Spleen (tissue), 11 donors: Measurements from ENCODE around the gene CXCR4. TPM values are rescaled to one million over a fixed set of nuclear protein-coding genes. Genes with fewer than 3 reads are reported as not detected.
A peak's percentile ranks its signal among the peaks of the same experiment; 100 is the strongest.

Experiments used
- DNase-seq: peaks from one replicate; pipeline ENCODE4 v3.0.0-alpha.2; 2020
- H3K27ac ChIP-seq, 8 donors: fragments of 200-600 bp; sonication (generic) in 7 of 8; 1 replicate in 4 of 8; 2 replicates in 4 of 8; pipeline versions ENCODE4 v1.5.0 to v1.8.0; 2016 to 2021; ENCODE audit warnings: inconsistent platforms in 4 of 8, mild to moderate bottlenecking in 4 of 8, moderate library complexity in 1 of 8
- H3K27me3 ChIP-seq, 7 donors: fragments of 200-600 bp; sonication (generic) in 6 of 7; replicated peaks in 1 of 7; 1 replicate in 4 of 7; 2 replicates in 3 of 7; pipeline versions ENCODE4 v1.5.0 to v1.8.0; 2016 to 2021; ENCODE audit warnings: inconsistent platforms in 3 of 7, mild to moderate bottlenecking in 1 of 7
- H3K36me3 ChIP-seq, 6 donors: fragments of 200-600 bp; sonication (generic) in 5 of 6; 1 replicate in 4 of 6; 2 replicates in 2 of 6; pipeline versions ENCODE4 v1.5.0 to v1.8.0; 2016 to 2021; ENCODE audit warnings: inconsistent platforms in 2 of 6
- H3K4me1 ChIP-seq, 6 donors: fragments of 200-600 bp; sonication (generic) in 5 of 6; 1 replicate in 3 of 6; 2 replicates in 3 of 6; pipeline versions ENCODE4 v1.5.0 to v1.8.0; 2016 to 2021; ENCODE audit warnings: inconsistent platforms in 3 of 6
- H3K4me3 ChIP-seq, 8 donors: fragments of 200-600 bp; sonication (generic) in 7 of 8; 1 replicate in 4 of 8; 2 replicates in 4 of 8; pipeline versions ENCODE4 v1.5.0 to v1.8.0; 2016 to 2021; ENCODE audit warnings: inconsistent platforms in 4 of 8, mild to moderate bottlenecking in 4 of 8, moderate library complexity in 2 of 8
- H3K9me3 ChIP-seq, 8 donors: fragments of 200-600 bp; sonication (generic) in 7 of 8; 1 replicate in 4 of 8; 2 replicates in 4 of 8; pipeline versions ENCODE4 v1.5.0 to v1.8.0; 2016 to 2021; ENCODE audit warnings: inconsistent platforms in 4 of 8
- CTCF ChIP-seq, 11 experiments: fragments of 200-600 bp in 7 of 11; fragments of 450-650 bp in 4 of 11; sonication (generic) in 4 of 11; IDR thresholded peaks in 8 of 11; conservative IDR thresholded peaks in 3 of 11; 1 replicate in 7 of 11; 2 replicates in 4 of 11; pipeline versions ENCODE4 v1.4.0 to v1.8.0; 2016 to 2021; ENCODE audit warnings: antibody characterized with exemption in 11 of 11, inconsistent platforms in 4 of 11, mild to moderate bottlenecking in 1 of 11
- POLR2A ChIP-seq, 3 donors: fragments of 450-650 bp; IDR thresholded peaks; one replicate each; pipeline ENCODE4 v1.5.1; 2017; ENCODE audit warnings: antibody characterized with exemption in 3 of 3, mild to moderate bottlenecking in 1 of 3
- POLR2AphosphoS5 ChIP-seq, 3 donors: sonication (generic); formaldehyde crosslinking; IDR thresholded peaks; one replicate each; pipeline ENCODE4 v1.5.1; 2017; ENCODE audit warnings: antibody characterized with exemption in 3 of 3
- WGBS, 5 donors: extraction: QIAGEN DNeasy Blood & Tissue Kit in 3 of 5; methylation state at CpG; one replicate each; pipeline versions ENCODE4 v1.1.5 to v1.1.7; 2013 to 2018; 5-methylcytosine and 5-hydroxymethylcytosine counted together
- intact Hi-C: fragments of 100-400 bp; cut with DNase I; formaldehyde crosslinking; loops from one replicate; pipeline ENCODE4 v1.15.0; 2023; ENCODE audit warnings: low total_unique reads
- polyA plus RNA-seq, 3 donors: library from polyadenylated mRNA; stranded (reverse); fragments of 200-250 nt; gene quantifications; one replicate each; pipeline ENCODE4 v1.2.1, GENCODE V29; 2013
- total RNA-seq, 7 donors: library from RNA; depleted of rRNA in 3 of 7; stranded (reverse); fragments of >200 nt in 3 of 7; fragmentation: NEBNext Ultra II Directional in 4 of 7; extraction: Animal tissue kit (Norgen Biotek cat#: 25700) in 4 of 7; gene quantifications; one replicate each; pipeline versions ENCODE4 v1.1.0 to v1.2.1, GENCODE V29; 2016 to 2021
- donor health status: healthy with polysubstance abuse.
- donor health status: DM: no; HTN: no; CAD: no; lungs with moderate emphysema.
- donor health status: DM: no; HTN: no; CAD: no.
- donor health status: Bipolar disorder and iron deficiency.
- donor health status: healthy.
- donor health status: DM: no; HTN: no; CAD: no.
- donor health status: DM: yes; HTN: yes; CAD: no.

The CXCR4 gene
- total and polyA plus RNA-seq, 10 donors = 204 to 626 (median 310) TPM

GRCh38 chr2:136112317-136113208, 5.4 kb downstream of the CXCR4 start:
- intact Hi-C loops = loop anchor here (10.0 kb wide), 1 partner anchor 262 kb away; no protein-coding TSS in a partner anchor
- Histone ChIP-seq H3K4me3 (peak overlapping the region in 1 of 8 donors; percentile 89), H3K27me3 (peaks cover 0 to 11% (median 4%) of the 10 kb centered on the region in 7 donors), H3K9me3 (no peaks in the 10 kb centered on the region), H3K4me1 (peaks cover 10 to 88% (median 59%) of the 10 kb centered on the region in 6 donors), H3K36me3 (peaks cover 0 to 45% (median 28%) of the 10 kb centered on the region in 6 donors), H3K27ac (peak overlapping the region in 7 of 8 donors; percentile 39 to 98 (median 96))
- no peak for TF ChIP-seq POLR2A (IDR thresholded peaks at IDR 0.05)
- TF ChIP-seq CTCF (IDR thresholded peaks at IDR 0.05 in 8 of 11, conservative IDR thresholded peaks at IDR 0.05 in 3 of 11) = no peak
- TF ChIP-seq POLR2AphosphoS5 (IDR thresholded peaks at IDR 0.05) = peak in 1 of 3 donors; percentile 78
- WGBS, 5 donors = 62 to 80% (median 72%) methylated on average over 5 of the region's 5 CpGs
- DNase-seq = no peak

GRCh38 chr2:136111711-136112110, 6.2 kb downstream of the CXCR4 start:
- DNase-seq = no peak
- Histone ChIP-seq H3K4me3 (no peak overlapping the region), H3K4me1 (peaks cover 10 to 88% (median 52%) of the 10 kb centered on the region in 6 donors), H3K36me3 (peaks cover 0 to 42% (median 28%) of the 10 kb centered on the region in 6 donors), H3K27ac (peak overlapping the region in 2 of 8 donors; percentile 91 to 97), H3K27me3 (peaks cover 0 to 7% (median 3%) of the 10 kb centered on the region in 7 donors), H3K9me3 (no peaks in the 10 kb centered on the region)
- 69 to 83% (median 81%) methylated on average over 6 of the region's 6 CpGs for WGBS, 5 donors
- intact Hi-C loops = loop anchor here (10.0 kb wide), 1 partner anchor 263 kb away; no protein-coding TSS in a partner anchor
- TF ChIP-seq POLR2A (IDR thresholded peaks at IDR 0.05) (no peak), POLR2AphosphoS5 (IDR thresholded peaks at IDR 0.05) (peak in 1 of 3 donors; percentile 26)

- DNase-seq = no peak
- peaks cover 0 to 2% (median 0%) of the 10 kb centered on the region in 7 donors for H3K27me3 ChIP-seq
- intact Hi-C loops = loop anchor here (10.0 kb wide), 1 partner anchor 264 kb away; no protein-coding TSS in a partner anchor
Measured at GRCh38 chr2:136110526-136110925, 7.4 kb downstream of the CXCR4 start.

GRCh38 chr2:136108463-136108862, 9.5 kb downstream of the CXCR4 start:
- intact Hi-C loops = no loop called here
- H3K4me3 ChIP-seq = no peak overlapping the region
- WGBS, 5 donors = 75 to 91% (median 79%) methylated on average over 3 of the region's 3 CpGs
- H3K9me3 ChIP-seq = no peaks in the 10 kb centered on the region
- H3K4me1 ChIP-seq = peaks cover 0 to 64% (median 24%) of the 10 kb centered on the region in 6 donors
- TF ChIP-seq POLR2A (IDR thresholded peaks at IDR 0.05) (no peak), CTCF (IDR thresholded peaks at IDR 0.05 in 8 of 11, conservative IDR thresholded peaks at IDR 0.05 in 3 of 11) (no peak), POLR2AphosphoS5 (IDR thresholded peaks at IDR 0.05) (no peak)
- DNase-seq = no peak
- H3K27ac ChIP-seq = no peak overlapping the region
- no peaks in the 10 kb centered on the region for H3K27me3 ChIP-seq
- peaks cover 0 to 10% (median 6%) of the 10 kb centered on the region in 6 donors for H3K36me3 ChIP-seq

More at GRCh38 chr2:136110526-136110925, 7.4 kb downstream of the CXCR4 start:
- Histone ChIP-seq H3K36me3 (peaks cover 0 to 31% (median 25%) of the 10 kb centered on the region in 6 donors), H3K4me3 (no peak overlapping the region), H3K27ac (peak overlapping the region in 3 of 8 donors; percentile 51 to 97 (median 53)), H3K9me3 (no peaks in the 10 kb centered on the region), H3K4me1 (peaks cover 10 to 84% (median 44%) of the 10 kb centered on the region in 6 donors)
- TF ChIP-seq POLR2A (IDR thresholded peaks at IDR 0.05) = no peak
- no peak for TF ChIP-seq POLR2AphosphoS5 (IDR thresholded peaks at IDR 0.05)
- TF ChIP-seq CTCF (IDR thresholded peaks at IDR 0.05 in 8 of 11, conservative IDR thresholded peaks at IDR 0.05 in 3 of 11) = no peak
- WGBS, 5 donors = 13 to 33% (median 28%) methylated on average over 1 of the region's 1 CpG
